Right atrium auricular region (tissue), 2 donors: ENCODE data around the gene TBL1XR1. TPM values are rescaled to one million over a fixed set of nuclear protein-coding genes. Genes with fewer than 3 reads are reported as not detected.

Experiments
- DNase-seq: peaks from one replicate; pipeline ENCODE4 v3.0.0-alpha.2; 2019; ENCODE audit warnings: low spot score
- H3K27ac ChIP-seq, 2 donors: fragments of 200-600 bp; sonication (generic); 1 replicate in 1 of 2; 2 replicates in 1 of 2; pipeline ENCODE4 v1.5.1; 2016 to 2019
- H3K27me3 ChIP-seq, 2 donors: fragments of 200-600 bp; sonication (generic); one replicate each; pipeline versions ENCODE4 v1.5.1 to v1.6.0; 2017 to 2019
- H3K36me3 ChIP-seq: fragments of 200-600 bp; sonication (generic); one replicate; pipeline ENCODE4 v1.5.1; 2016
- H3K4me1 ChIP-seq, 2 donors: fragments of 200-600 bp; sonication (generic); one replicate each; pipeline versions ENCODE4 v1.5.1 to v1.6.0; 2017 to 2019
- H3K4me3 ChIP-seq, 2 donors: fragments of 200-600 bp; sonication (generic); 1 replicate in 1 of 2; 2 replicates in 1 of 2; pipeline ENCODE4 v1.5.1; 2017 to 2019; ENCODE audit warnings: mild to moderate bottlenecking in 1 of 2, moderate library complexity in 1 of 2
- H3K9me3 ChIP-seq, 2 donors: fragments of 200-600 bp; sonication (generic); one replicate each; pipeline ENCODE4 v1.5.1; 2019
- CTCF ChIP-seq, 2 donors: fragments of 200-600 bp; sonication (generic); IDR thresholded peaks; one replicate each; pipeline ENCODE4 v1.5.1; 2019; ENCODE audit warnings: antibody characterized with exemption in 2 of 2
- total RNA-seq, 2 donors: library from RNA; depleted of rRNA; stranded (reverse); fragments of >200 nt; gene quantifications; one replicate each; pipeline ENCODE4 v1.1.0, GENCODE V29; 2016

TBL1XR1 gene
- total RNA-seq, 2 donors from 2014 or later, result 68.2 to 79.9 TPM

- H3K27me3 ChIP-seq, result no peaks in the 10 kb centered on the region
- no peak overlapping the region for H3K27ac ChIP-seq
Observed at GRCh38 chr3:177035676-177036075, 161.6 kb downstream of the TBL1XR1 start.

GRCh38 chr3:177034832-177035475 lies 162.3 kb downstream of the TBL1XR1 start:
- Histone ChIP-seq H3K4me1 (no peaks in the 10 kb centered on the region), H3K9me3 (no peaks in the 10 kb centered on the region), H3K36me3 (peaks cover 37% of the 10 kb centered on the region), H3K27me3 (no peaks in the 10 kb centered on the region), H3K4me3 (no peak overlapping the region), H3K27ac (no peak overlapping the region)
- no peak for DNase-seq
- no peak for TF ChIP-seq CTCF (IDR thresholded peaks at IDR 0.05)

More at GRCh38 chr3:177035676-177036075, 161.6 kb downstream of the TBL1XR1 start:
- H3K9me3 ChIP-seq, result no peaks in the 10 kb centered on the region
- H3K4me1 ChIP-seq, result peaks cover 0 to 7% of the 10 kb centered on the region in 2 donors
- H3K36me3 ChIP-seq, result peaks cover 37% of the 10 kb centered on the region
- H3K4me3 ChIP-seq, result no peak overlapping the region
- no peak for DNase-seq
- TF ChIP-seq CTCF (IDR thresholded peaks at IDR 0.05), result no peak

GRCh38 chr3:177026505-177027277 lies 170.6 kb downstream of the TBL1XR1 start:
- DNase-seq, result no peak
- peaks cover 0 to 7% of the 10 kb centered on the region in 2 donors for H3K4me1 ChIP-seq
- H3K36me3 ChIP-seq, result peaks cover 8% of the 10 kb centered on the region
- H3K27me3 ChIP-seq, result no peaks in the 10 kb centered on the region
- H3K27ac ChIP-seq, result peak overlapping the region in 1 of 2 donors; percentile 62
- H3K4me3 ChIP-seq, result no peak overlapping the region
- no peaks in the 10 kb centered on the region for H3K9me3 ChIP-seq
- TF ChIP-seq CTCF (IDR thresholded peaks at IDR 0.05), result no peak

GRCh38 chr3:177015881-177016280 lies 181.4 kb downstream of the TBL1XR1 start:
- Histone ChIP-seq H3K27me3 (no peaks in the 10 kb centered on the region), H3K27ac (no peak overlapping the region), H3K4me3 (no peak overlapping the region), H3K36me3 (no peaks in the 10 kb centered on the region), H3K4me1 (no peaks in the 10 kb centered on the region), H3K9me3 (no peaks in the 10 kb centered on the region)
- no peak for DNase-seq
- TF ChIP-seq CTCF (IDR thresholded peaks at IDR 0.05), result no peak

GRCh38 chr3:177013681-177014280 lies 183.5 kb downstream of the TBL1XR1 start:
- no peak for TF ChIP-seq CTCF (IDR thresholded peaks at IDR 0.05)
- Histone ChIP-seq H3K4me3 (no peak overlapping the region), H3K36me3 (no peaks in the 10 kb centered on the region), H3K27me3 (no peaks in the 10 kb centered on the region), H3K9me3 (no peaks in the 10 kb centered on the region), H3K4me1 (no peaks in the 10 kb centered on the region), H3K27ac (no peak overlapping the region)
- DNase-seq, result no peak
